K562 (cell line): ENCODE results near the gene MOB3C. TPM values are rescaled to one million over a fixed set of nuclear protein-coding genes. Genes with fewer than 3 reads are reported as not detected.

ENCODE experiments used
- BCOR ChIP-seq: fragments of 450-650 bp; IDR thresholded peaks from 2 replicates; pipeline ENCODE4 v1.6.1; 2016
- CAMTA2 ChIP-seq: fragments of 250-450 bp; sonication (Bioruptor Pico); conservative IDR thresholded peaks from 2 replicates; pipeline ENCODE4 v1.5.1; 2022
- CREBBP ChIP-seq: IDR thresholded peaks from one replicate; pipeline ENCODE4 v1.6.1; 2012; ENCODE audit warnings: low read depth, mild to moderate bottlenecking, control low read depth, inconsistent platforms, low read length
- CREM ChIP-seq: IDR thresholded peaks from 2 replicates; pipeline ENCODE4 v1.6.1; 2014; ENCODE audit warnings: antibody characterized with exemption, low read depth
- GATAD2A ChIP-seq: fragments of 450-650 bp; IDR thresholded peaks from 2 replicates; pipeline ENCODE4 v1.6.1; 2017
- HLTF ChIP-seq: fragments of 450-650 bp; IDR thresholded peaks from 2 replicates; pipeline ENCODE4 v1.6.1; 2016
- JUND ChIP-seq, 2 experiments: IDR thresholded peaks; 2 replicates in 1 of 2; 3 replicates in 1 of 2; pipeline ENCODE4 v1.6.1; 2011; ENCODE audit warnings: borderline replicate concordance in 2 of 2, low read depth in 2 of 2, low read length in 2 of 2, improper control_type of control experiment in 1 of 2, missing biosample characterization in 1 of 2, missing genetic modification characterization in 1 of 2, missing genetic modification reagents in 1 of 2
- PATZ1 ChIP-seq: fragments of 250-450 bp; sonication (Bioruptor Pico); IDR thresholded peaks from 2 replicates; pipeline ENCODE4 v1.5.0; 2020; ENCODE audit warnings: mild to moderate bottlenecking, borderline replicate concordance
- RBM25 ChIP-seq: fragments of 200-400 bp; formaldehyde crosslinking; IDR thresholded peaks from 2 replicates; pipeline ENCODE4 v1.6.1; 2018; ENCODE audit warnings: low read length, low read depth, moderate library complexity; ENCODE audit not compliant: severe bottlenecking
- SMARCA5 ChIP-seq: fragments of 450-650 bp; IDR thresholded peaks from 2 replicates; pipeline ENCODE4 v1.6.1; 2016
- SPI1 ChIP-seq: IDR thresholded peaks from 2 replicates; pipeline ENCODE4 v1.6.1; 2011; ENCODE audit warnings: low read depth, low read length, control low read depth, borderline replicate concordance
- SUPT5H ChIP-seq: fragments of 450-650 bp; IDR thresholded peaks from 2 replicates; pipeline ENCODE4 v1.6.1; 2016
- TAF7 ChIP-seq: fragments of 450-650 bp; IDR thresholded peaks from 2 replicates; pipeline ENCODE4 v1.6.1; 2016; ENCODE audit warnings: missing genetic modification characterization, missing compliant biosample characterization
- XRCC3 ChIP-seq: fragments of 450-650 bp; IDR thresholded peaks from 2 replicates; pipeline ENCODE4 v1.6.1; 2017; ENCODE audit warnings: mild to moderate bottlenecking, moderate library complexity
- ZNF3 ChIP-seq: fragments of 250-450 bp; sonication (Bioruptor Pico); IDR thresholded peaks from 2 replicates; pipeline ENCODE4 v1.5.0; 2021; ENCODE audit warnings: mild to moderate bottlenecking, moderate library complexity
- ZNF311 ChIP-seq: fragments of 250-450 bp; sonication (Bioruptor Pico); IDR thresholded peaks from 2 replicates; pipeline ENCODE4 v1.4.0; 2020; ENCODE audit warnings: mild to moderate bottlenecking, moderate library complexity
- ZNF609 ChIP-seq: sonication (generic); formaldehyde crosslinking; IDR thresholded peaks from 2 replicates; pipeline ENCODE4 v1.8.1; 2023; ENCODE audit warnings: missing genetic modification reagents, mild to moderate bottlenecking, borderline replicate concordance
- polyA plus RNA-seq, 8 experiments: library from polyadenylated mRNA; depleted of rRNA in 4 of 8; stranded (reverse) in 5 of 8; unstranded in 3 of 8; fragments of >200 nt; fragmentation: Nextera tagmentation in 2 of 8; fragmentation: Illumina TruSeq in 1 of 8; extraction: Ambion mirVana in 2 of 8; extraction: Trizol in 1 of 8; gene quantifications; 2 replicates each; pipeline versions ENCODE4 v1.2.1 to v1.2.3, GENCODE V29; 2011 to 2014; ENCODE audit warnings: inconsistent platforms in 1 of 8, missing spikeins in 1 of 8
- total RNA-seq, 7 experiments: library from RNA; depleted of rRNA in 6 of 7; stranded (reverse); fragments of >200 nt in 6 of 7; fragmentation: Illumina TruSeq in 2 of 7; extraction: Trizol in 2 of 7; gene quantifications; 2 replicates each; pipeline versions ENCODE4 v1.2.1 to v1.2.3, GENCODE V29; 2011 to 2021; ENCODE audit warnings: low replicate concordance in 1 of 7
- TF ChIP-seq, protein P1 (sequence below): sonication (generic); formaldehyde crosslinking; IDR thresholded peaks from 2 replicates; pipeline ENCODE4 v1.8.0; 2023; ENCODE audit warnings: mild to moderate bottlenecking, missing genetic modification reagents
- TF ChIP-seq, protein P2 (sequence below): sonication (generic); formaldehyde crosslinking; IDR thresholded peaks from 2 replicates; pipeline ENCODE4 v1.8.1; 2023; ENCODE audit warnings: mild to moderate bottlenecking, missing genetic modification reagents

The MOB3C gene
- total and polyA plus RNA-seq, 9 of the 15 experiments (the other 6 are each of a cell fraction or from before 2014, with no cell fraction given) = 1.0 to 7.5 (median 3.7) TPM

DNA sequence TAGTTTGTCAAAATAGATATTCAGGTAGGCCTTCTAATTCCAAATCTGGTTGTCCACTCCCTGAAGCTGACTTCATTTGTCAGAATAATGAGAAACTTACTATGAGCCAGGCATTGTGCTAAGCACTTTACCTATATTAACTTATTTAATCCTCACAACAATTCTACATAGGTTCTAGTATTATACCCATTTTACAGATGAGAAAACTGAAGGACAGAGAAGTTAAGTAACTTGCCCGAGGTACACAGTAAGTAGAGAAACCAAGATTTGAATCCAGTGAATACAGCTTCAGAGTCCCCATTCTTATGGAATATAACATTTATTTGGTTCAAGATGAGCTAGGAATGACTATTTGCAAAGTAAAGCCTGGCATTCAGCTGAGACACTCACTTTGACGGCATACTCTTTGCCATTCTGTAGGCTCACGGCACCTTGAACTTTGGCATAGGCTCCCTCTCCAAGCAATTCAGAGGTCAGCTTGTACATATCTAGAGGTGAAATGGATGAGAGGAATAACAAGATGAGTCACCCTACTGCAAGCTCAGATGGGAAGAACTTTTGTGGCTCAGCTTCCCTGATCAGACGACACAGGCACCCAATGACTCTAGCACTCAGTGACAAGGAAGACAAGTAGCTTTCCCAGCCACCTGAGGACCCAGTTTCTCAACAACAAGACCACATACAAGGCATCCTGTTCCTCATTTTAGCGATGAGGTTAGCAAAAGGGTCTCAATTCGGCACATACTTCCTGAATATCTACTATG, 36.3 kb downstream of the MOB3C start (continued):
- TF ChIP-seq CREM (no peak), SUPT5H (no peak), HLTF (no peak), PATZ1 (CRISPR knock-in tag) (no peak), SMARCA5 (0 out of 2 replicates have a peak, but pooled peaks have one; percentile 17), JUND (IDR thresholded peaks at IDR 0.05; ENCODE audit: borderline replicate concordance, low read depth, low read length) (peak; percentile 32; the same call in 1 of the 2 replicates), JUND (tag; IDR thresholded peaks at IDR 0.05; ENCODE audit: borderline replicate concordance, low read depth, low read length) (peak; percentile 38; the same call in 1 of the 3 replicates), ZNF609 (CRISPR knock-in tag) (no peak), BCOR (peak; percentile 69), RBM25 (peak; percentile 96), ZNF311 (CRISPR knock-in tag) (no peak), CREBBP (no peak), TAF7 (tag) (no peak), XRCC3 (no peak), SPI1 (peak; percentile 22; the same call in 1 of the 2 replicates), ZNF3 (CRISPR knock-in tag) (no peak), GATAD2A (no peak), CAMTA2 (CRISPR knock-in tag) (no peak)
- TF ChIP-seq, protein P1, sequence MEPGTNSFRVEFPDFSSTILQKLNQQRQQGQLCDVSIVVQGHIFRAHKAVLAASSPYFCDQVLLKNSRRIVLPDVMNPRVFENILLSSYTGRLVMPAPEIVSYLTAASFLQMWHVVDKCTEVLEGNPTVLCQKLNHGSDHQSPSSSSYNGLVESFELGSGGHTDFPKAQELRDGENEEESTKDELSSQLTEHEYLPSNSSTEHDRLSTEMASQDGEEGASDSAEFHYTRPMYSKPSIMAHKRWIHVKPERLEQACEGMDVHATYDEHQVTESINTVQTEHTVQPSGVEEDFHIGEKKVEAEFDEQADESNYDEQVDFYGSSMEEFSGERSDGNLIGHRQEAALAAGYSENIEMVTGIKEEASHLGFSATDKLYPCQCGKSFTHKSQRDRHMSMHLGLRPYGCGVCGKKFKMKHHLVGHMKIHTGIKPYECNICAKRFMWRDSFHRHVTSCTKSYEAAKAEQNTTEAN = no peak
- TF ChIP-seq, protein P2, sequence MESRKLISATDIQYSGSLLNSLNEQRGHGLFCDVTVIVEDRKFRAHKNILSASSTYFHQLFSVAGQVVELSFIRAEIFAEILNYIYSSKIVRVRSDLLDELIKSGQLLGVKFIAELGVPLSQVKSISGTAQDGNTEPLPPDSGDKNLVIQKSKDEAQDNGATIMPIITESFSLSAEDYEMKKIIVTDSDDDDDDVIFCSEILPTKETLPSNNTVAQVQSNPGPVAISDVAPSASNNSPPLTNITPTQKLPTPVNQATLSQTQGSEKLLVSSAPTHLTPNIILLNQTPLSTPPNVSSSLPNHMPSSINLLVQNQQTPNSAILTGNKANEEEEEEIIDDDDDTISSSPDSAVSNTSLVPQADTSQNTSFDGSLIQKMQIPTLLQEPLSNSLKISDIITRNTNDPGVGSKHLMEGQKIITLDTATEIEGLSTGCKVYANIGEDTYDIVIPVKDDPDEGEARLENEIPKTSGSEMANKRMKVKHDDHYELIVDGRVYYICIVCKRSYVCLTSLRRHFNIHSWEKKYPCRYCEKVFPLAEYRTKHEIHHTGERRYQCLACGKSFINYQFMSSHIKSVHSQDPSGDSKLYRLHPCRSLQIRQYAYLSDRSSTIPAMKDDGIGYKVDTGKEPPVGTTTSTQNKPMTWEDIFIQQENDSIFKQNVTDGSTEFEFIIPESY (CRISPR knock-in tag) = no peak
